Erythroblast (primary cell): ENCODE results near the gene TNIK.

ENCODE experiments used
- GATA1 ChIP-seq: IDR thresholded peaks from 2 replicates; pipeline ENCODE4 v1.6.1; 2011; ENCODE audit warnings: low read depth, mild to moderate bottlenecking, control low read depth, low read length, moderate library complexity
- POLR2A ChIP-seq: IDR thresholded peaks from 2 replicates; pipeline ENCODE4 v1.6.1; 2011; ENCODE audit warnings: mild to moderate bottlenecking, low read length

DNA sequence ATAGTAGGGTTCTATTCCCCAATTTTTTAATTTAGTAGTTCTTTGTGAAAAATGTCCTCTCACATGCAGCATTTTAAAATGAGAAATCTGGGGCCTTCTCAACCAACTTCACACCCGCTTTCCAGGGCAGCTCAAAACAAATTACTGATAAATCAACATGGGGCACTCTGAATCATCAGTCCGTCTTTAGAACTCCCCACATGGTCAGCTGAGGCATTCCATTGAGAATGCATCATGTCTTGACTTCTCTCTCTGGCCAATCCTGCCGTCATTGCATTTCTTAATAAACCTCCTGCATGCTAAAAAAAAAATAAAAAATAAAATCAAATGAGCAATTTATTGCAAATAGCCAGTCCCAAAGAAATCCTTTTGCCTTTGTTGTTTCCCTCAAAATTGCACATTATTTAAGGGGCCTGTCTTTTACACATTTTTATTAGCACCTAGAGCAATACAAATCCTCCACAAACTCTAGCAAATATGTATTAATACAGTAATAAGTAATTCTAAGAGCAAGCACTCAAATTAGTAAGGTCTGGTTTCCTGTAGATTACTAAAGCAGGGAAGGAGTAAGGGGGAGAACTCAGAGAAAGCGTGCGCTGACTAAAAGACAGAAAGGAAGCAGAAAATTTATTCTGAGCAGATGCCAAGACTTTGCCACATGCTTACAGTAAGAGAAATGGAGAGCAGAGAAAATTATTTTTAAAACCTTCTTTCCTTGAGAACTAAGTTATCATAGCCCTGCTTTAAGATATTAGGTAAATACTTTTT, 175.7 kb downstream of the TNIK start:
- TF ChIP-seq POLR2A (no peak), GATA1 (no peak)
